Thoracic aorta (tissue), 2 donors: ENCODE results near the gene CLSTN1. TPM values are rescaled to one million over a fixed set of nuclear protein-coding genes. Genes with fewer than 3 reads are reported as not detected.
"Not testable (repeated sequence)": the region's sequence is repeated elsewhere in the genome, so short reads cannot be mapped to it uniquely, and the experiment has no call there.

ENCODE experiments used
- ATAC-seq: fragments of 150-250 bp; one replicate; pipeline ENCODE4 v1.8.0; 2017; ENCODE audit warnings: low read depth; ENCODE audit not compliant: insufficient number of reproducible peaks, low FRiP score
- DNase-seq: peaks from one replicate; pipeline ENCODE4 v3.0.0-alpha.2; 2020; ENCODE audit warnings: low spot score
- H3K27ac ChIP-seq, 2 donors: fragments of 200-600 bp; sonication (generic); 1 replicate in 1 of 2; 2 replicates in 1 of 2; pipeline ENCODE4 v1.5.1; 2016; ENCODE audit warnings: mild to moderate bottlenecking in 2 of 2, moderate library complexity in 2 of 2
- H3K27me3 ChIP-seq: fragments of 200-600 bp; sonication (generic); replicated peaks from 2 replicates; pipeline ENCODE4 v1.6.0; 2016; ENCODE audit warnings: mild to moderate bottlenecking; ENCODE audit not compliant: insufficient read depth
- H3K36me3 ChIP-seq: fragments of 200-600 bp; sonication (generic); one replicate; pipeline ENCODE4 v1.5.1; 2016
- H3K4me1 ChIP-seq, 2 donors: fragments of 200-600 bp; sonication (generic); 1 replicate in 1 of 2; 2 replicates in 1 of 2; pipeline versions ENCODE4 v1.5.1 to v1.6.0; 2016; ENCODE audit warnings: low read depth in 2 of 2, mild to moderate bottlenecking in 1 of 2; ENCODE audit not compliant: control insufficient read depth in 1 of 2
- H3K4me3 ChIP-seq: fragments of 200-600 bp; sonication (generic); 2 replicates; pipeline ENCODE4 v1.5.1; 2016; ENCODE audit warnings: mild to moderate bottlenecking
- H3K9me3 ChIP-seq: fragments of 200-600 bp; sonication (generic); 2 replicates; pipeline ENCODE4 v1.5.1; 2016
- CTCF ChIP-seq: fragments of 200-600 bp; sonication (generic); IDR thresholded peaks from one replicate; pipeline ENCODE4 v1.5.1; 2019; ENCODE audit warnings: antibody characterized with exemption
- total RNA-seq, 2 donors: library from RNA; depleted of rRNA; stranded (reverse); fragments of >200 nt; gene quantifications; one replicate each; pipeline versions ENCODE4 v1.1.0 to v1.2.3, GENCODE V29; 2016

The CLSTN1 gene
- total RNA-seq, 2 donors from 2014 or later, result 78.6 to 81.9 TPM

- no peak overlapping the region for H3K27ac ChIP-seq
Measured at GRCh38 chr1:9807541-9807940, 16.2 kb downstream of the CLSTN1 start.

GRCh38 chr1:9805972-9806371 is 17.8 kb downstream of the CLSTN1 start:
- DNase-seq, H3K27ac ChIP-seq, H3K27me3 ChIP-seq, H3K9me3 ChIP-seq, ATAC-seq, H3K36me3 ChIP-seq, H3K4me3 ChIP-seq: not testable (repeated sequence)
- H3K4me1 ChIP-seq, result peaks cover 0 to 18% of the 10 kb centered on the region in 2 donors

More at GRCh38 chr1:9807541-9807940, 16.2 kb downstream of the CLSTN1 start:
- DNase-seq (no peak), ATAC-seq (no peak)
- H3K4me3 ChIP-seq, result no peak overlapping the region
- H3K27me3 ChIP-seq, result no peaks in the 10 kb centered on the region
- no peaks in the 10 kb centered on the region for H3K9me3 ChIP-seq
- no peaks in the 10 kb centered on the region for H3K36me3 ChIP-seq
- TF ChIP-seq CTCF, result no peak
- H3K4me1 ChIP-seq, result peaks cover 0 to 18% of the 10 kb centered on the region in 2 donors

- Histone ChIP-seq H3K27me3 (no peaks in the 10 kb centered on the region), H3K9me3 (no peaks in the 10 kb centered on the region), H3K4me1 (peaks cover 0 to 18% of the 10 kb centered on the region in 2 donors), H3K36me3 (no peaks in the 10 kb centered on the region), H3K27ac (no peak overlapping the region), H3K4me3 (no peak overlapping the region)
- ATAC-seq (no peak), DNase-seq (no peak)
- TF ChIP-seq CTCF, result no peak
Measured at GRCh38 chr1:9805006-9805508, 18.7 kb downstream of the CLSTN1 start.

- not testable (repeated sequence) for H3K36me3 ChIP-seq, H3K4me3 ChIP-seq, H3K27ac ChIP-seq, H3K27me3 ChIP-seq, H3K9me3 ChIP-seq, ATAC-seq, DNase-seq
- peaks cover 9 to 14% of the 10 kb centered on the region in 2 donors for H3K4me1 ChIP-seq
Measured at GRCh38 chr1:9803003-9803918, 20.5 kb downstream of the CLSTN1 start.

GRCh38 chr1:9801909-9802308 is 21.9 kb downstream of the CLSTN1 start:
- H3K4me3 ChIP-seq, result no peak overlapping the region
- H3K9me3 ChIP-seq, result no peaks in the 10 kb centered on the region
- H3K27me3 ChIP-seq, result no peaks in the 10 kb centered on the region
- H3K27ac ChIP-seq, result no peak overlapping the region
- ATAC-seq (no peak), DNase-seq (no peak)
- H3K36me3 ChIP-seq, result no peaks in the 10 kb centered on the region
- H3K4me1 ChIP-seq, result peaks cover 16 to 26% of the 10 kb centered on the region in 2 donors
- TF ChIP-seq CTCF, result no peak
